Kidney (tissue), 14 donors: ENCODE data around the gene RAB42. TPM values are rescaled to one million over a fixed set of nuclear protein-coding genes. Genes with fewer than 3 reads are reported as not detected.
A peak's percentile ranks its signal among the peaks of the same experiment; 100 is the strongest.

Source experiments
- DNase-seq, 5 donors: peaks; one replicate each; pipeline ENCODE4 v3.0.0-alpha.2; 2013 to 2020
- FAIRE-seq: peaks from 2 replicates; lab custom pipeline; 2012; peaks lifted over from hg19 to GRCh38; lab: Jason Lieb, UNC
- H3K27ac ChIP-seq, 2 donors: one replicate each; pipeline ENCODE4 v1.7.0; 2013; ENCODE audit warnings: low read depth in 2 of 2, low read length in 2 of 2, inconsistent platforms in 1 of 2
- H3K27me3 ChIP-seq: one replicate; pipeline ENCODE4 v1.7.1; 2013; ENCODE audit warnings: low read length, inconsistent platforms; ENCODE audit not compliant: control insufficient read depth, insufficient read depth
- H3K36me3 ChIP-seq, 3 donors: one replicate each; pipeline versions ENCODE4 v1.7.0 to v1.7.1; 2013; ENCODE audit warnings: low read length in 3 of 3, control low read depth in 1 of 3, inconsistent platforms in 1 of 3; ENCODE audit not compliant: insufficient read depth in 3 of 3, control insufficient read depth in 2 of 3
- H3K4me1 ChIP-seq, 3 donors: one replicate each; pipeline versions ENCODE4 v1.7.0 to v1.7.1; 2013; ENCODE audit warnings: low read length in 3 of 3, inconsistent platforms in 1 of 3, low read depth in 1 of 3; ENCODE audit not compliant: control insufficient read depth in 2 of 3, insufficient read depth in 2 of 3
- H3K4me3 ChIP-seq, 3 donors: one replicate each; pipeline versions ENCODE4 v1.7.0 to v1.8.1; 2013; ENCODE audit warnings: low read length in 3 of 3, control low read depth in 1 of 3, inconsistent platforms in 1 of 3
- H3K9ac ChIP-seq, 3 donors: one replicate each; pipeline versions ENCODE4 v1.7.0 to v1.7.1; 2013; ENCODE audit warnings: low read length in 3 of 3, control low read depth in 1 of 3, inconsistent platforms in 1 of 3
- H3K9me3 ChIP-seq, 3 donors: one replicate each; pipeline versions ENCODE4 v1.7.0 to v1.7.1; 2013; ENCODE audit warnings: low read length in 3 of 3, control low read depth in 1 of 3, inconsistent platforms in 1 of 3; ENCODE audit not compliant: control insufficient read depth in 2 of 3, insufficient read depth in 1 of 3
- CTCF ChIP-seq: IDR thresholded peaks from 3 replicates; pipeline ENCODE4 v1.5.1; 2012; ENCODE audit warnings: mild to moderate bottlenecking, moderate library complexity, borderline replicate concordance; ENCODE audit not compliant: insufficient read depth; ENCODE audit errors: extremely low read depth
- intact Hi-C: fragments of 100-400 bp; cut with DNase I; formaldehyde crosslinking; loops from one replicate; pipeline ENCODE4 v1.11.1; 2022
- polyA plus RNA-seq: library from polyadenylated mRNA; stranded (reverse); fragments of 350-450 nt; fragmentation: Illumina TruSeq; extraction: RNeasy Lipid Tissue Mini Kit (QIAGEN cat#74804); gene quantifications from one replicate; pipeline ENCODE4 v1.2.3, GENCODE V29; 2014; ENCODE audit warnings: low read depth, low replicate concordance; ENCODE audit not compliant: insufficient read depth
- total RNA-seq: library from RNA; stranded (reverse); fragmentation: NEBNext Ultra II Directional; extraction: Animal tissue kit (Norgen Biotek cat#: 25700); gene quantifications from one replicate; pipeline ENCODE4 v1.2.1, GENCODE V29; 2021
- donor health status: control.
- donor health status: control.
- donor health status: control.
- donor health status: control.
- donor health status: control.
- donor health status: DM: yes; HTN: yes; CAD: no.
- donor health status: Normal renal cell carcinoma (clear cell type).

RAB42 gene
- total and polyA plus RNA-seq, 2 donors from 2014 or later: 0.32 to 3.3 TPM

DNA sequence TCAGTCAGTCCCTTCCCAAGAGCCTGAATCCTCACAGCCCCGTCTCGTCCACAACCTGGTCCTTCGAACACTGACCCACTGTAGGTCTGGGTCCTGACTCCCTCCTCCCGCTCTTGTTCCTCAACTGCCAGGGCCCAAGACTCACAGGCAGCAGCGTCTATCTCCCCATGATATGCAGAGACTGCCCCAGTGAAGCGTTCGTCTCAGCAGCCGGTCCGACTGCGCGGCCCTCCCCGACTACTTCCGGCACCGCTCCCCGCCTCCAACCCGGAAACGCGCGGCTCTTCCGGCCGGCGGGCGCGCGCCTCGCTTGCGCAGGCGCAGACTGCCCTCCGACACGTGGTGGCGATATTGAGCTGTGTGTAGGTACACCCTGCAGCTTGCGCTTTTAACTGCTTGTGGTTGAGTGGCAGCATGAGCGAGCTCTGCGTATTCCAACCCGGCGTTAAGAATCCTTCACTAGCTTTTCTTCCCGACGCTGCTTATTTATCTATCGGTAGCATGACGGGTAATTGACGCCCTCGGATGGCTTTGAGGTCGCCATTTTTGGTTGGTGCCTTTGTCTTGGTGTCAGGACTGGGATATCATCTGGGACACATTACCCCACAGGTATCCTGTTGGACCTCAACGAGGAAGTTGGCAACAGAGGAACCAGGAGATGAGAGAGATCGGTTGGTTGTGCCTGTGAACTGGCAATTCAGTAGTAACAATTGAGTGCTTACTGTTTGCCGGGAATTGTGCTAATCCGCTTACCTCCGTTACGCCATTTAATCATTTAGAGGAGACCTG is 51.0 kb downstream of the RAB42 start, which contains the start of gene TAF12:
TSS of gene TAF12 (minus strand) at position 221 of the 789 bp plus-strand sequence. CDS start 20,986 bp downstream, outside the sequence.
- Histone ChIP-seq H3K9me3 (no peaks in the 10 kb centered on the region), H3K4me3 (peak within 1 kb of the TSS; percentile 73 to 93 (median 90)), H3K36me3 (no peaks in the 10 kb centered on the region), H3K9ac (peak within 1 kb of the TSS; percentile 96 to 99 (median 97)), H3K4me1 (peaks cover 7 to 11% (median 9%) of the 10 kb centered on the region in 3 donors), H3K27ac (peak within 1 kb of the TSS; percentile 77 to 83), H3K27me3 (no peaks in the 10 kb centered on the region)
- intact Hi-C loops: no loop called here
- peak; percentile 60 for TF ChIP-seq CTCF
- FAIRE-seq: no peak
- peak; percentile 96 to 98 (median 97) for DNase-seq

GRCh38 chr1:28644494-28644893 is 52.4 kb downstream of the RAB42 start:
- Histone ChIP-seq H3K9ac (no peak overlapping the region), H3K36me3 (no peaks in the 10 kb centered on the region), H3K27me3 (no peaks in the 10 kb centered on the region), H3K9me3 (no peaks in the 10 kb centered on the region), H3K4me1 (peaks cover 7 to 12% (median 9%) of the 10 kb centered on the region in 3 donors), H3K4me3 (peak overlapping the region in 1 of 3 donors; percentile 73), H3K27ac (peak overlapping the region in 1 of 2 donors; percentile 11)
- DNase-seq: no peak
- no peak for TF ChIP-seq CTCF
- intact Hi-C loops: no loop called here
- no peak for FAIRE-seq

Other genes with a start within 250 kb of the RAB42 start
- 51.5 TPM for gene PHACTR4, start 222.5 kb upstream of the RAB42 start, total RNA-seq
- 23.2 TPM for gene PHACTR4, start 222.5 kb upstream of the RAB42 start, polyA plus RNA-seq
- 19.9 TPM for gene RCC1, start 86.2 kb upstream of the RAB42 start, total RNA-seq
- 5.7 TPM for gene RCC1, start 86.2 kb upstream of the RAB42 start, polyA plus RNA-seq
- 30.2 TPM for gene TRNAU1AP, start 39.2 kb upstream of the RAB42 start, total RNA-seq
- gene TRNAU1AP, start 39.2 kb upstream of the RAB42 start, polyA plus RNA-seq: 27.7 TPM
- gene TAF12, start 50.8 kb downstream of the RAB42 start, total RNA-seq: 15.0 TPM
- gene TAF12, start 50.8 kb downstream of the RAB42 start, polyA plus RNA-seq: 22.8 TPM
- not detected for gene RNU11, start 56.3 kb downstream of the RAB42 start, total RNA-seq
- gene RNU11, start 56.3 kb downstream of the RAB42 start, polyA plus RNA-seq: not detected
- 14.9 TPM for gene GMEB1, start 76.5 kb downstream of the RAB42 start, total RNA-seq
- 4.0 TPM for gene GMEB1, start 76.5 kb downstream of the RAB42 start, polyA plus RNA-seq
- gene YTHDF2, start 144.7 kb downstream of the RAB42 start, total RNA-seq: 61.0 TPM
- gene YTHDF2, start 144.7 kb downstream of the RAB42 start, polyA plus RNA-seq: 38.2 TPM
- not detected for gene OPRD1, start 219.9 kb downstream of the RAB42 start, total RNA-seq
- gene OPRD1, start 219.9 kb downstream of the RAB42 start, polyA plus RNA-seq: not detected